HG03060 (cell line): ENCODE results near the gene S100A12.

Experiments used
- ATAC-seq: cut with Tn5 transposase; IDR thresholded peaks from one replicate; pipeline ENCODE4 v1.9.1; 2021; ENCODE audit warnings: low read depth, moderate number of reproducible peaks; ENCODE audit not compliant: unreplicated experiment

The S100A12 gene

GRCh38 chr1:153370146-153370545 lies 5.3 kb downstream of the S100A12 start:
- ATAC-seq = no peak

- ATAC-seq = no peak
Observed at GRCh38 chr1:153368495-153368894, 6.9 kb downstream of the S100A12 start.

GRCh38 chr1:153367090-153367489 lies 8.3 kb downstream of the S100A12 start:
- no peak for ATAC-seq

GRCh38 chr1:153366261-153366660 lies 9.2 kb downstream of the S100A12 start:
- no peak for ATAC-seq

GRCh38 chr1:153365696-153366095 lies 9.7 kb downstream of the S100A12 start:
- ATAC-seq = no peak

GRCh38 chr1:153364766-153365666 lies 10.4 kb downstream of the S100A12 start:
- ATAC-seq = no peak

GRCh38 chr1:153364156-153364555 lies 11.3 kb downstream of the S100A12 start:
- ATAC-seq = no peak

GRCh38 chr1:153363641-153364040 lies 11.8 kb downstream of the S100A12 start:
- ATAC-seq = no peak

GRCh38 chr1:153362187-153362775 lies 13.1 kb downstream of the S100A12 start:
- no peak for ATAC-seq

GRCh38 chr1:153361480-153362109 lies 13.8 kb downstream of the S100A12 start:
- ATAC-seq = no peak

- no peak for ATAC-seq
Observed at GRCh38 chr1:153360592-153361479, 14.6 kb downstream of the S100A12 start.

- ATAC-seq = no peak
Observed at GRCh38 chr1:153360190-153360589, 15.2 kb downstream of the S100A12 start.

- ATAC-seq = no peak
Observed at GRCh38 chr1:153359241-153359640, 16.2 kb downstream of the S100A12 start.

- ATAC-seq = no peak
Observed at GRCh38 chr1:153358691-153358975, 16.8 kb downstream of the S100A12 start.

- ATAC-seq = no peak
Observed at GRCh38 chr1:153357853-153358690, 17.3 kb downstream of the S100A12 start, which contains the start of gene S100A9. S100A9 (plus strand) TSS chr1:153357854; CDS start chr1:153358284, 430 bp downstream.

- no peak for ATAC-seq
Observed at GRCh38 chr1:153357076-153357852, 18.2 kb downstream of the S100A12 start.

GRCh38 chr1:153356392-153357075 lies 18.9 kb downstream of the S100A12 start:
- no peak for ATAC-seq

- ATAC-seq = no peak
Observed at GRCh38 chr1:153355445-153356071, 19.9 kb downstream of the S100A12 start.
